ENCODE measurements around the gene TNFRSF14.
A peak's percentile ranks its signal among the peaks of the same experiment; 100 is the strongest.

The TNFRSF14 gene

DNA sequence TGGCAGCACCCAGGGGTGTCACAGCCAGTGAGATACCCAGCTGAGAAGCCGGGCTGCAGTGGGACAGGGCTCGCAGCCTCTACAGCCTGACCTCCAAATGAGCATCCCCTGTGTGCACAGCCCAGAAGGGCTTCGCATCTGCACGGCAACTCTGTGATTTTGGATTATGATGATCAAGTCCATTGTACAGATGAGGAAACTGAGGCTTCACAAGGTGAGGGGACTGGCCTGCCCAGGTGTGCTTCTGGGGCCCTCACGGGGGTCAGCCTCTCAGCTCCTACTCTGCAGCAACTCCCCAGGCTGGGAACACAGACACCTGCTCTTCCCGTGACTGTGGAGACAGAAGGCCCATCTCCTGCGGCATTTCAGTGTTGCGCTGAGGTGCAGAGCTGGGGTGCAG is 17.3 kb upstream of the TNFRSF14 start:
- TF ChIP-seq GATA3 (IDR thresholded peaks at IDR 0.05; ENCODE audit: low read depth, low read length), result no peak

DNA sequence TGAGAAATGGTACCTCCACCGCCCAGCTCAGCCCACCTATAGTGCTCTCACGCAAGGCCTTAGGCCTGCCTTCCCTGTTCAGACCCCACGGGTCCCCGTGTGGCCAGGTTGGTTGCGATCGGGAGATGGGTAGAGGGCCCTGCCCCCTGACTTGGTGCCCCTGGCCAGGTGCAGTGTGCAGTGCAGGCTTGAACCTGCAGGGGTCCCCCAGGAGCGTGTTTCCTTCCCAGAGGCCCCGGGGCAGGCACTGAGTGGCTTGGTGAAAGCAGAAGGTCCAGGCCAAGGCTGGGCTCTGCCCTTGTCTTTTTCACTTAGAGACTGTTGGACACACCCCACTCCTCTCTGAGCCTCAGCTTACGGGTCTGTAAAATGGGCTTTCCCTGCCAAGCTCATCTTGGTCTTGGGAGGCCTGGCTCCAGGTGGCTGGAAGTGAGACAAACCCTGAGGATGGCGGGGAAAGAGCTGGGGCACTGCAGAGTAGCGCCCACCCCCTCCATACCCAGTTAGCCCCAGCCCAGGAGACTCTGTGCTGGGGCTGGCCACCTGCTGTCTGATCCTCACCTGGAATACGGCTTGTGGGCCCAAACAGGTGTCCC is 16.8 kb upstream of the TNFRSF14 start:
- TF ChIP-seq GATA3 (IDR thresholded peaks at IDR 0.05; ENCODE audit: low read depth, low read length), result no peak
- TF ChIP-seq GATA2 (IDR thresholded peaks at IDR 0.05; ENCODE audit: low read depth, low read length), result no peak

DNA sequence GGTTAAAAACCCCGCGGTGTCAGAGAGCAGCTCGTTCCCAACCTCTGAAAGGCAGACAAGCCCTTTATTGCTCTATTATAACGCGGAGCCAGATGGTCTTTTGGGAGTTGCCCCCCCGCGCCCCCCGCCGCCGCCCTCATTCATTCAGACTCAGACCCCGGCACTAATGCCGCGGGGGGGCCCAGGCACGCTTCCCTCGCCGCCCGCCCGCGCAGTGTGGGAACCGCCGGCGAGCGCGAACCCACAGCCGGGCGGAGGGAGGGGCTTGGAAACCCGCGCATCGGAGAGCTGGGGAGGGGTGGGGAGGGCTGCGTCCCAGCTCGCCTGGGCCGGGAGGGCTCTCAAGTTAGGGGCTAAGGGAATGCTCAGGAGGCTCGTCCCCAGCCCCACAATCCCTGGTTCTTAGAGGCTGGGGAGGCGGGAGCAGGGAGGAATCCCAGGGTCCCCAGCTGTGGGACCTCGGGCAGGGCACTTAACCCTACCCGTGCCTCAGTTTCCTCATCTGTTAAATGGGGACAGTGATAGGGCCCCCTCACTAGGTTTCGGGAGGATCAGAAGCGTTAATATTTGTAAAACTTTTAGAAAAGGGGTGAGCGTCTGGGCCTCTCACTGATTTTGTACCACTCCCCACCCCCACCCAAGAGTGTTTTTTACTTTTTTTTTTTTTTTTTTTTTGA is 15.2 kb upstream of the TNFRSF14 start:
- TF ChIP-seq GATA2 (IDR thresholded peaks at IDR 0.05; ENCODE audit: low read depth, low read length), result no peak
- no peak for TF ChIP-seq GATA3 (IDR thresholded peaks at IDR 0.05; ENCODE audit: low read depth, low read length)

DNA sequence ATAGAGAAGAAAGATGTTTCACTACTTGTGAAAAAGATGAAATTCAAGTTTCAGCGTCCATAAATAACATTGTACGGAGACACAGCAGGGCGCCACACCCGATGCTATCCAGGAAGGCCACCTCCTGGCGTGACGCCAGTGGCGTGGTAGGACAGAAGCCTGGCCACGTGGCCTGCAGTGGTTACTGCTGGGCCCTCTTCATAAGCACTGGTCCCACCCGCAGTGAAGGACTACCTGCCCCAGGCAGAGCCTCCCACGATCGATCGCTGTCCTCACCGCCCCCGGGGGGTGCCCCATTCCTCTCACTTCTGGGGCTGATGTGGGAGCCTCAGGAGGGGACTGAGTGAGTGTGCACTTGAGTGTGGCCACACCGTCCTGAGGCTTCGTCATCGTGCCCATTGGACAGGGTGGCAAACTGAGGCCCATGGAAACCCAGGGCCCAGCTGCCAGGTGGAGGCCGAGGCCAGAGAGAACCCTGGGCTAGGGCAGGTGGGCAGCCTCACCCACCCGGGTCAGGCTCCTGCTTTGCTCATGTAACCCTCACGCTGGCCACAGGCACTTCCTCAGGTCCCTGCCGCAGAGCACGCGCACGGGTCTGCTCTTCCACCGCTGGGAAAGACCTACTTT is 14.4 kb upstream of the TNFRSF14 start:
- no peak for TF ChIP-seq GATA2 (IDR thresholded peaks at IDR 0.05; ENCODE audit: low read depth, low read length)
- no peak for TF ChIP-seq GATA3 (IDR thresholded peaks at IDR 0.05; ENCODE audit: low read depth, low read length)

DNA sequence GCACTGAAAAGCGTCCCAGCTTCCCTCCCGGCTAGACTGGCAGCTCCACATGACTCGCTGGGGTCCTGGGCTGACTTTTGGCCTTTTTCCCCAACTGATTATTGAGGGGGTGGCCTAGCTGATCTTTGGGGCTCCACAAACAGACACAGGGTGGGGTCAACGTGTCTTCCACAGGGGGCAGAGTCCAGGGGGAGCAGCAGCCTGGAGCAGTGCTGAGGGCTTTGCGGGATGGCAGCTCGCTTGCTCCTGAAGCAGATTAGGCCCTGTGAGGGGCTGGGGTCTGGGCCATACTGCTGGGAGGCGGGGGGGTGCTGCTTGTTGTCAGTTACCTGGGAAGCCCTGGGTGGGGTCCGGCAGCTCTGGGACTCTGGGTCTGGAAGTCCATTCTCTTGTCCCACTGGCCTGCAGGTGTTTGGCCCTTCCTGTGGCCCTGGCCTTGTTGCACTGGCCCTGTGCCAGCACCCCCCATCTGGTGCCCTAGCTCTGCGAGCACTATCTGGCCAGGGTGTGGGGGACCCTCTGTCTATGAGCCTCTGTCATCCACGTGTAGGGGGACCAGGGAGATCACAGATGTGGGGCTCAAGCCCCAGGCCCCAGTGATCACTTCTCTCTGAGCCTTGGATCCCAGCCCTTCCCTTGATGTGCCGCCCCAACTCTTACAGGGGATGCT is 13.8 kb upstream of the TNFRSF14 start:
- TF ChIP-seq GATA3 (IDR thresholded peaks at IDR 0.05; ENCODE audit: low read depth, low read length), result no peak
- no peak for TF ChIP-seq GATA2 (IDR thresholded peaks at IDR 0.05; ENCODE audit: low read depth, low read length)

DNA sequence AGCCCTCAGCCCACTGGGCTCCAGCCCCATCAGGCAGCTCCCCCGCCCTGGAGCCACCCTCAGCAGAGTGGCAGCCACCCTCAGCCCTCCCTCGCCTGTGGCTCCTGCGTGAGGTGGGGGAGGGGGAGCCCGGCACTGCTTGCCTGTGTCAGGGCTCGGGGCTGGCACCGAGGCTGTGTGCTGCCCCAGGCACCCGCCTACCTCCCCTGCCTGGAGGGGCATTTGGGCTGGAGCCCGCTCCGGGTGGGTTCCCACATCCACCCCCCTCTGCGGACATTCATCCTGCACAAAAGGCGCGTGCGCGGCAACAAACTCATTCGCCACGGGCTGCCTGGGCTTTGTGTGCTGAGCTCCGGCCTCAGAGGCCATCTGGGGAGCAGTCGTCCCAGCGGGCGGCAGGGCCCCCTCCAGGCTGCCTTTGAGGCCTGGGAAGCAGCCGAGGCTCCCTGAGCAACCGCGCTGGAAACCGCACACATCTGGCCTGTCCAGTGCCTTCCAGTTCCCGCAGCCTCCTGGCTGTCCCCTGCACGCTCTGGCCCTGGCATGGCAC is 12.6 kb upstream of the TNFRSF14 start:
- TF ChIP-seq GATA2 (IDR thresholded peaks at IDR 0.05; ENCODE audit: low read depth, low read length) (no peak), GATA3 (IDR thresholded peaks at IDR 0.05; ENCODE audit: low read depth, low read length) (no peak)

DNA sequence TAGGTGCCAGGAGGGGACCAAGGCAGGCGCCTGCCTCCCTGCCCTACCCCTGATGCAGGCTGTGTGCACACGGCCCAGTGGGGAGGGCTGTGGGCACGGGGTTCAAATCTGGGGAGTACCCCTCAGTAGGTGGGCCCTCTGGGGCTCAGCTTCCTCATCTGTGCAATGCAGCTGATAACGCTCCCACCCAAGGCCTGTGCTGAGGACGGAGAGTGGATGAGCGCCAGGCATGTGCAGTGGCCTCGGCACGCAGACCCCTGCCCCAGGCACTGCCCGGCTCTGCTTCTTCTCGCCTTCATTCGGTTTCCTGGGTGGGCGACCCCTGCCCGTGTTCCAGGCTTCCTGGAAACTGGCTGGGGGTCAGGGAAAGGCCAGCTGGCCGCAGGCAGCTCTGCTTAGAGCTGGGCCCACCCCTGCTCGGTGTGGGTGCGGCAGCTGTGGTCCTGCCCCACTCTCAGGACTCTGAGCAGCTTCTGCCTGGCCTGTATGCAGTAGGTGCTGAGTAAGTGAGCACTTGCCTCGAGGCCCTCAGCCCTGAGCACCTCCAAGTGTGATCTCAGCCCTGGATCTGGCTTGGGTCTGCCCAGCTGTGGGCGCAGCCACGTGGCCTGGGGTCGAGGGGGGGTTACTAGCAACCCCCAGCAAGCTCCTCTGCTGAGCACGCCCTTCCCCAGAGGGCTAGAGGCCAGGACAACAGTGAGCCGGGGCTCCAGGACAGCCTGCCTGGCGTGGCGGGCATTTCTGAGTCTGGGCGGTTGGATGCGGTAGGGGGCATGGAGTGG is 11.9 kb upstream of the TNFRSF14 start:
- TF ChIP-seq GATA3 (IDR thresholded peaks at IDR 0.05; ENCODE audit: low read depth, low read length) (no peak), GATA2 (IDR thresholded peaks at IDR 0.05; ENCODE audit: low read depth, low read length) (peak; percentile 15; the same call in 1 of the 2 replicates)

DNA sequence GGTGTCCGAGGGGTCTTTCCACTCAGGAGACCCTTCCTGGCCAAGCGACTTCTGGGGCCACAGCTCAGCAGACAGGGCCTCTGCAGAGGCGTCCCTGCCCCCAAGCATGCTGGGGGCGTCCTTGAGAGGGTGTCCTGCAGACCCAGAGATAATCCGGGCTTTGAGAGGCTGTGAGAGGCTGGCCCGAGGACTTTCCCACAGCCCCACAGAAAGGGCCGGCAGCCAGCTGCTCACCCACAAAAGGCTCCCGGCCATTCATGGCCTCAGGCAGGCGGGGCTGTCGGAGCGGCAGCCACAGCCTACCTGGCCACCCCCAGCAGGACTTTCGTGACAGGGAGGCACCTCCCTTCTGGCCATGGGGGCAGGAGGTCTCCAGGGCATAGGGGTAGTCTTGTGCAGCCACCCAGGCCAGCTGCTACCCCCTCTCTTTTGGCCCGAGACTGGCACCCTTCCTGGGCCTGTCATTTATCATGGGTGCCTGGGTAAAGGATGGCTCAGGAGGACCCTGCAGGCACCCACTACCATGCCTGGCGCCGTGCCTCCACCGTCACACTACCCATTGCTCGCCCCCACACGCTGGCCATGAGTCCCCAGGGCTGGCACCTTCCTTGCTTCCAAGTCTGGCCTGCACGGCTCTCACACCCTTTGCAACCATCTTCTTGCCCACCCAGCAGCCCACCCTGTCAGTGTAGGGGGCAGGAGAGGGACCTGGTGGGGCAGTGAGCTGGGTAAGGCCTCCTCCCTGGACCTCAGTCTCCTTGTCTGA is 11.1 kb upstream of the TNFRSF14 start:
- no peak for TF ChIP-seq GATA2 (IDR thresholded peaks at IDR 0.05; ENCODE audit: low read depth, low read length)

DNA sequence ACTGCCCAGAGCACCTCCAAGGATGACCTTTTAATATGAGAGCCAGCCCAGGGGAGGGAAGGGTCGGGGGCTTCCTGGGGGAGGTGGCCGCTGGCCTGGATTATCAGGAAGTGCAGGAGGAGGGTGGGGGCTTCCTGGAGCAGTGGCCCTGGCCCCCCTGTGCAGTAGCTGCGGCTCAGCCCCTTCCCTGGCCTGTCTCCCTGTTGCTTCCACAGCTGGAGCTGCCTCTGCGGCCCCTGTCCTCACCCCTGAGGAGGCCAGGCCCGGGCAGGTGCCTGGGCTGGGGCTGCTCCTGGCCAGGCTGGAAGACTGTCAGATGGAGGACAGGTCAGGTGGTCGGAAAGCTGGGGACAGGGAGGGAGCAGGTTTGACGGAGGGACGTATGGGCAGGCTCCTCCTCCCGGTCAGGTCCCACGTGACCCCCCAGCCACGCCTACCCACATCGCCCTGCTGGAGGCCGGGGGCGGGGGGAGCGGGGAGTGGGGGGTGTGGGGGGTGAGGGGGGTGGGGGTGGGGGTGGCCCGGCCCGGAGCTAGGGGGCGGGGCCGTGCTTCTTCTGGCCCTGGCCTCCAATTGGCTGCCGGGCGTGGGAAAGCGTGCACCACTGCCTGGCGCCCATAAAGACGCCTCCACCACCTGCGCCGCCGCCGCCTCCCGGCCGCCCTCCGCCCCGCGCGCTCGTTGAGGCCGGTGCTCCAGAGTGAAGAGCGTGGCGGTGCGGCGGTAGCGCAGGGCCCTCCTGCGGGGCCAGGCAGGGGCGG is 10.2 kb upstream of the TNFRSF14 start:
- TF ChIP-seq GATA2 (IDR thresholded peaks at IDR 0.05; ENCODE audit: low read depth, low read length), result no peak
- no peak for TF ChIP-seq GATA3 (IDR thresholded peaks at IDR 0.05; ENCODE audit: low read depth, low read length)

DNA sequence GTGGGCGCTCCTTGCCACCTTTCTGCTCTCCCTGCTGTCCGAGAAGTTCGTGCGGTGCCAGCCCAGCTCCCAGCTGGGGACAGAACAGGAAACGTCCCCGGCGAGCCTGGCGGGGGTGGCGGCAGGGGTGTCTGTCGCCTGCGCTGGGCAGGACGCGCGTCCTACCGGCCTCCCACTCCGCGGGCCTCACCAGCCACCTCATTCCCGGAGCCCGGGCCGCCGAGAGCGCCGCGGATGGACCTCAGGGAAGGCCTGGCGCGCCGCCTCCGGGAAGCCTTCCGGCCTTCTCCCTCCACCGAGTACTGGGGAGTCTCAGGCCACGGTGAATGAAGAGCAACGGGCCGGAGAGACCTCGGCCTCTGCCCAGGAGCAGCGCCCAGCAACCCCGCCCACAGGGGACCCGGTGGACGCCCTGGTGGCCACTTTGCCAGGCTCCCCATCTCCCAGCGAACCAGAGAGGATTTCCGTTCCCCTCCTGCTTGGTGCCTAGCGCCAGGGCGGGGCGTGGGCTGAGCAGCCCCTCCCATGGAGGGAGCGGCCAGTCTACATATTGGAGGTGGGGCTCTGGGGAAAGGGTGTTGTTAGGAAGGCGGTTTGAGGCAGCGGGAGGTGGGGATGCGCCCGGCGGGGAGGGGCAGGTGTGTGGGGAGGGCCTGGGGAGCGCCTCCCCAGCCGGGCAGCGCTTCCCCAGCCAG is 9.5 kb upstream of the TNFRSF14 start:
- TF ChIP-seq GATA3 (IDR thresholded peaks at IDR 0.05; ENCODE audit: low read depth, low read length) (no peak), GATA2 (IDR thresholded peaks at IDR 0.05; ENCODE audit: low read depth, low read length) (no peak)

DNA sequence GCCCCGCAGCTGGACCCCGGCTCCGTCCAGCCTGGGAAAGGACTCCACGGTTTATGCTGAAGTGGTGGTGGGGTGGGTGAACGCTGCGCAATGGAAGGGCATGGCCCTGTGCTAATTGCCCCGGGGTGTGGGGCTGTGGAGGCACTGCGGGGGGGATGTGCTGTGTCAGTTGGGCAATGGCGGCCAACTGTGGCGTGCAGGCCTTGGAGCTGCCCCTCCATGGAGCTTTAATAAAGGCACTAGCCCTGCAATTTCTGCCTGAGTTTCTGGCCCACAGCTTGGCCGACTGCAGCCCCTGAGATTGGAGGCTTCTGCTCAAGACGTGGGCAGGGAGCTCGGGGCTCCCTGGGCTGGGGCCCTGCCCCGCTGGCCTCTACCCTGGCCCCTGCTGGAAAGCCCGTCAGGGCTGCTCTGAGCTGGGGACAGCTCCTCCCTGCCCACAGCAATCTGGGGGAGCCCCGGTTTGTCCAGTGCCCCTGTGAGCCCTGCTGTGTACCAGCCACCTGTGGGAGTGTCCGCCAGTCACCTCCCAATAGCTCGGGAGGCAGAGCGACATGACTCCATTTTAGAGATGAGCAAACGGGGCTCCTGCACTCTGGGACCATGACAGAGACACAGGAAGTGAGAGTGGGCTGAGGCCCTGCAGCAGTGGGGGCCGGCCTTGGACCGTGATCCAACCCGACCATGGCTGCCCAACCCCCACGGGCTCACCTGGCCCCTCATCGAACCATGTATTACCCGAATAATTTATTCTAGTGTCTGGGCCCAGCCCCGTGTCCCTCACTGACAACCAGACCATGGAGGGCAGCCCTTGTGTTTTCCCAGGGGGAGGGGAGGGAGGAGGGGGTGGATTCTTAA is 8.7 kb upstream of the TNFRSF14 start:
- TF ChIP-seq GATA2 (IDR thresholded peaks at IDR 0.05; ENCODE audit: low read depth, low read length) (no peak), GATA3 (IDR thresholded peaks at IDR 0.05; ENCODE audit: low read depth, low read length) (no peak)
